Neural cell (in vitro differentiated cells): Measurements from ENCODE around the gene IFT122. TPM values are rescaled to one million over a fixed set of nuclear protein-coding genes. Genes with fewer than 3 reads are reported as not detected.
"Not testable (repeated sequence)": the region's sequence is repeated elsewhere in the genome, so short reads cannot be mapped to it uniquely, and the experiment has no call there.

Experiments
- H2AFZ ChIP-seq: fragments of 200-600, 300-800 bp; sonication (generic), shearing (Covaris generic); 2 replicates; pipeline ENCODE4 v1.6.0; 2014; ENCODE audit warnings: low read depth, mild to moderate bottlenecking, antibody characterized with exemption, low read length, moderate library complexity
- H3F3A ChIP-seq: fragments of 200-600 bp; shearing (Covaris generic); 2 replicates; pipeline ENCODE4 v1.6.1; 2016; ENCODE audit warnings: mild to moderate bottlenecking, moderate library complexity, mixed read lengths, antibody characterized with exemption, low read length; ENCODE audit not compliant: insufficient read depth, poor library complexity, severe bottlenecking
- H3K27ac ChIP-seq: fragments of 200-600, 300-800 bp; sonication (generic), shearing (Covaris generic); 2 replicates; pipeline ENCODE4 v1.5.1; 2014; ENCODE audit warnings: mild to moderate bottlenecking, low read length, moderate library complexity
- H3K27me3 ChIP-seq: fragments of 300-800, 200-600 bp; sonication (generic), shearing (Covaris generic); 2 replicates; pipeline ENCODE4 v1.6.0; 2014; ENCODE audit warnings: mild to moderate bottlenecking, low read depth, low read length, moderate library complexity; ENCODE audit not compliant: insufficient read depth
- H3K36me3 ChIP-seq: fragments of 300-800, 200-600 bp; sonication (generic), shearing (Covaris generic); 2 replicates; pipeline ENCODE4 v1.5.1; 2014; ENCODE audit warnings: mild to moderate bottlenecking, antibody characterized with exemption, low read length, moderate library complexity; ENCODE audit not compliant: insufficient read depth
- H3K4me2 ChIP-seq: fragments of 300-800, 200-600 bp; sonication (generic), shearing (Covaris generic); 2 replicates; pipeline ENCODE4 v1.6.0; 2014; ENCODE audit warnings: mild to moderate bottlenecking, low read length
- H3K4me3 ChIP-seq: fragments of 300-800, 200-600 bp; sonication (generic), shearing (Covaris generic); 2 replicates; pipeline ENCODE4 v1.5.1; 2014; ENCODE audit warnings: mild to moderate bottlenecking, low read length, moderate library complexity
- H3K79me2 ChIP-seq: fragments of 200-600 bp; shearing (Covaris generic); replicated peaks from 2 replicates; pipeline ENCODE4 v1.6.0; 2014; ENCODE audit warnings: mild to moderate bottlenecking, low read length, moderate library complexity; ENCODE audit not compliant: insufficient read depth
- H3K9ac ChIP-seq: fragments of 300-800, 200-600 bp; sonication (generic), shearing (Covaris generic); 2 replicates; pipeline ENCODE4 v1.6.1; 2016; ENCODE audit warnings: mild to moderate bottlenecking, low read length, mixed read lengths
- H3K9me2 ChIP-seq: fragments of 200-600 bp; shearing (Covaris generic); 2 replicates; pipeline ENCODE4 v1.6.1; 2016; ENCODE audit warnings: mild to moderate bottlenecking, low read length, mixed read lengths; ENCODE audit not compliant: insufficient read depth
- H3K9me3 ChIP-seq: fragments of 200-600, 300-800 bp; sonication (generic), shearing (Covaris generic); 2 replicates; pipeline ENCODE4 v1.6.1; 2016; ENCODE audit warnings: mild to moderate bottlenecking, mixed run types, low read length, moderate library complexity, mixed read lengths
- H4K20me1 ChIP-seq: fragments of 200-600 bp; shearing (Covaris generic); 2 replicates; pipeline ENCODE4 v1.6.1; 2016; ENCODE audit warnings: mild to moderate bottlenecking, mixed run types; ENCODE audit not compliant: insufficient read depth
- EP300 ChIP-seq: fragments of 450-650 bp; conservative IDR thresholded peaks from 2 replicates; pipeline ENCODE4 v1.6.1; 2014; ENCODE audit warnings: antibody characterized with exemption, mild to moderate bottlenecking, moderate library complexity; ENCODE audit not compliant: poor library complexity, severe bottlenecking
- EZH2 ChIP-seq: fragments of 200-600, 300-800 bp; shearing (Covaris generic), sonication (generic); IDR thresholded peaks from 2 replicates; pipeline ENCODE4 v1.6.1; 2014; ENCODE audit warnings: antibody characterized with exemption, low read length, borderline replicate concordance, mild to moderate bottlenecking; ENCODE audit not compliant: insufficient read depth, poor library complexity, severe bottlenecking
- MXI1 ChIP-seq: fragments of 450-650 bp; conservative IDR thresholded peaks from 2 replicates; pipeline ENCODE4 v1.6.1; 2014; ENCODE audit warnings: antibody characterized with exemption, mild to moderate bottlenecking; ENCODE audit not compliant: poor library complexity, severe bottlenecking
- POLR2AphosphoS5 ChIP-seq: IDR thresholded peaks from 2 replicates; pipeline ENCODE4 v1.6.1; 2012
- RAD21 ChIP-seq: fragments of 450-650 bp; conservative IDR thresholded peaks from 2 replicates; pipeline ENCODE4 v1.6.1; 2014; ENCODE audit warnings: antibody characterized with exemption, mild to moderate bottlenecking, moderate library complexity
- SMC3 ChIP-seq: fragments of 450-650 bp; conservative IDR thresholded peaks from 2 replicates; pipeline ENCODE4 v1.6.1; 2014; ENCODE audit warnings: antibody characterized with exemption, mild to moderate bottlenecking, moderate library complexity; ENCODE audit not compliant: poor library complexity
- TAF1 ChIP-seq: IDR thresholded peaks from 2 replicates; pipeline ENCODE4 v1.6.1; 2012; ENCODE audit warnings: low read depth
- polyA plus RNA-seq: library from polyadenylated mRNA; depleted of rRNA; stranded (reverse); fragments of >200 nt; gene quantifications from 2 replicates; pipeline ENCODE4 v1.2.3, GENCODE V29; 2014
- TF ChIP-seq, protein P1 (sequence below): fragments of 450-650 bp; IDR thresholded peaks from 2 replicates; pipeline ENCODE4 v1.5.1; 2014; ENCODE audit warnings: antibody characterized with exemption, mild to moderate bottlenecking, moderate library complexity; ENCODE audit not compliant: poor library complexity, severe bottlenecking
- TF ChIP-seq, protein P2 (sequence below): IDR thresholded peaks from 2 replicates; pipeline ENCODE4 v1.6.1; 2012; ENCODE audit warnings: borderline replicate concordance

IFT122 gene
- polyA plus RNA-seq, 1 donor from 2014 or later, result 28.3 TPM

- not testable (repeated sequence) for H3K4me3 ChIP-seq, H3K9me2 ChIP-seq, H3K79me2 ChIP-seq, H3K36me3 ChIP-seq, H3K27ac ChIP-seq, H3K27me3 ChIP-seq, H3K9ac ChIP-seq, H3K9me3 ChIP-seq, H3F3A ChIP-seq, H4K20me1 ChIP-seq, H2AFZ ChIP-seq, H3K4me2 ChIP-seq
Measured at GRCh38 chr3:129515821-129516432, 75.9 kb downstream of the IFT122 start.

GRCh38 chr3:129517516-129517915 lies 77.5 kb downstream of the IFT122 start:
- H3K9me3 ChIP-seq, result no peaks in the 10 kb centered on the region
- H3F3A ChIP-seq, result no peaks in the 10 kb centered on the region
- H3K79me2 ChIP-seq, result no peaks in the 10 kb centered on the region
- H3K9me2 ChIP-seq, result no peaks in the 10 kb centered on the region
- TF ChIP-seq, protein P1, sequence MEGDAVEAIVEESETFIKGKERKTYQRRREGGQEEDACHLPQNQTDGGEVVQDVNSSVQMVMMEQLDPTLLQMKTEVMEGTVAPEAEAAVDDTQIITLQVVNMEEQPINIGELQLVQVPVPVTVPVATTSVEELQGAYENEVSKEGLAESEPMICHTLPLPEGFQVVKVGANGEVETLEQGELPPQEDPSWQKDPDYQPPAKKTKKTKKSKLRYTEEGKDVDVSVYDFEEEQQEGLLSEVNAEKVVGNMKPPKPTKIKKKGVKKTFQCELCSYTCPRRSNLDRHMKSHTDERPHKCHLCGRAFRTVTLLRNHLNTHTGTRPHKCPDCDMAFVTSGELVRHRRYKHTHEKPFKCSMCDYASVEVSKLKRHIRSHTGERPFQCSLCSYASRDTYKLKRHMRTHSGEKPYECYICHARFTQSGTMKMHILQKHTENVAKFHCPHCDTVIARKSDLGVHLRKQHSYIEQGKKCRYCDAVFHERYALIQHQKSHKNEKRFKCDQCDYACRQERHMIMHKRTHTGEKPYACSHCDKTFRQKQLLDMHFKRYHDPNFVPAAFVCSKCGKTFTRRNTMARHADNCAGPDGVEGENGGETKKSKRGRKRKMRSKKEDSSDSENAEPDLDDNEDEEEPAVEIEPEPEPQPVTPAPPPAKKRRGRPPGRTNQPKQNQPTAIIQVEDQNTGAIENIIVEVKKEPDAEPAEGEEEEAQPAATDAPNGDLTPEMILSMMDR, result no peak
- TF ChIP-seq MXI1, result no peak
- no peaks in the 10 kb centered on the region for H4K20me1 ChIP-seq
- H3K4me2 ChIP-seq, result no peak overlapping the region
- H3K27ac ChIP-seq, result no peak overlapping the region
- no peak overlapping the region for H3K4me3 ChIP-seq
- no peak overlapping the region for H3K9ac ChIP-seq
- H3K27me3 ChIP-seq, result no peaks in the 10 kb centered on the region
- no peaks in the 10 kb centered on the region for H3K36me3 ChIP-seq
- H2AFZ ChIP-seq, result no peak overlapping the region

DNA sequence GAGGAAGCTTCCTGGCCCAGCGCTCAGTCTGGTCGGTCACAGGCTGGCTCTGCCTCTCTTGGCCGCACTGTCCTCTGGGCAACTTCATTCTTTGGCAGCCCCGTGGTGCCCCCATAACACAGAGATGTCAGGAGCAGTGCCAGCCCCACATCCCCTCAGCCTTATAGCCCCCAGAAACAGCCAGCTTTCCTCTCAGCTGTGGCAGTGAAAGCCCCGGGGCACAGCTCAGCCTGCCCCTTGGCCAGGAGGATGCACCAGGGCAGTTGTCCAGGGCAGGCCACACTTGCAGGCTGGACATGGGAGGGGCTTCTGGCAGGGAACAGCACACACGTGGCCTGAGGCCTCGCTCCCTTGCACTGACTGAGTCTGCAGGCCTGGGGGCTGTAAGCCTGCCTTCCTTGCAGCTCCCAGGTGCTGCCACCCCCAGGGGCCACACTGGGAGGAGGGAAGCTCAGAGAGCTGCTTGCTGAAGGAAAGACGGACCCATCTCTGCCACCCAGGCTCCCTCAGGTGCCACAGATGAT lies 78.1 kb downstream of the IFT122 start:
- H3K36me3 ChIP-seq, result no peaks in the 10 kb centered on the region
- no peak overlapping the region for H3K27ac ChIP-seq
- TF ChIP-seq MXI1 (no peak), EP300 (no peak)
- no peaks in the 10 kb centered on the region for H3K27me3 ChIP-seq
- H3K79me2 ChIP-seq, result no peaks in the 10 kb centered on the region
- H3K9me2 ChIP-seq, result no peaks in the 10 kb centered on the region
- no peak overlapping the region for H3K4me2 ChIP-seq
- H3K9me3 ChIP-seq, result no peaks in the 10 kb centered on the region
- no peaks in the 10 kb centered on the region for H4K20me1 ChIP-seq
- no peak overlapping the region for H3K9ac ChIP-seq
- H2AFZ ChIP-seq, result no peak overlapping the region
- no peak overlapping the region for H3K4me3 ChIP-seq
- no peaks in the 10 kb centered on the region for H3F3A ChIP-seq

GRCh38 chr3:129518581-129518980 lies 78.6 kb downstream of the IFT122 start:
- H3K79me2 ChIP-seq, result no peaks in the 10 kb centered on the region
- H3K9ac ChIP-seq, result no peak overlapping the region
- H3K36me3 ChIP-seq, result no peaks in the 10 kb centered on the region
- H3K4me2 ChIP-seq, result no peak overlapping the region
- no peaks in the 10 kb centered on the region for H3K27me3 ChIP-seq
- H3K9me3 ChIP-seq, result no peaks in the 10 kb centered on the region
- H4K20me1 ChIP-seq, result no peaks in the 10 kb centered on the region
- H3K27ac ChIP-seq, result no peak overlapping the region
- H2AFZ ChIP-seq, result no peak overlapping the region
- H3K9me2 ChIP-seq, result no peaks in the 10 kb centered on the region
- no peaks in the 10 kb centered on the region for H3F3A ChIP-seq
- no peak for TF ChIP-seq EZH2
- TF ChIP-seq MXI1, result no peak
- TF ChIP-seq TAF1, result no peak
- TF ChIP-seq RAD21, result no peak
- TF ChIP-seq EP300, result no peak
- TF ChIP-seq, protein P2, sequence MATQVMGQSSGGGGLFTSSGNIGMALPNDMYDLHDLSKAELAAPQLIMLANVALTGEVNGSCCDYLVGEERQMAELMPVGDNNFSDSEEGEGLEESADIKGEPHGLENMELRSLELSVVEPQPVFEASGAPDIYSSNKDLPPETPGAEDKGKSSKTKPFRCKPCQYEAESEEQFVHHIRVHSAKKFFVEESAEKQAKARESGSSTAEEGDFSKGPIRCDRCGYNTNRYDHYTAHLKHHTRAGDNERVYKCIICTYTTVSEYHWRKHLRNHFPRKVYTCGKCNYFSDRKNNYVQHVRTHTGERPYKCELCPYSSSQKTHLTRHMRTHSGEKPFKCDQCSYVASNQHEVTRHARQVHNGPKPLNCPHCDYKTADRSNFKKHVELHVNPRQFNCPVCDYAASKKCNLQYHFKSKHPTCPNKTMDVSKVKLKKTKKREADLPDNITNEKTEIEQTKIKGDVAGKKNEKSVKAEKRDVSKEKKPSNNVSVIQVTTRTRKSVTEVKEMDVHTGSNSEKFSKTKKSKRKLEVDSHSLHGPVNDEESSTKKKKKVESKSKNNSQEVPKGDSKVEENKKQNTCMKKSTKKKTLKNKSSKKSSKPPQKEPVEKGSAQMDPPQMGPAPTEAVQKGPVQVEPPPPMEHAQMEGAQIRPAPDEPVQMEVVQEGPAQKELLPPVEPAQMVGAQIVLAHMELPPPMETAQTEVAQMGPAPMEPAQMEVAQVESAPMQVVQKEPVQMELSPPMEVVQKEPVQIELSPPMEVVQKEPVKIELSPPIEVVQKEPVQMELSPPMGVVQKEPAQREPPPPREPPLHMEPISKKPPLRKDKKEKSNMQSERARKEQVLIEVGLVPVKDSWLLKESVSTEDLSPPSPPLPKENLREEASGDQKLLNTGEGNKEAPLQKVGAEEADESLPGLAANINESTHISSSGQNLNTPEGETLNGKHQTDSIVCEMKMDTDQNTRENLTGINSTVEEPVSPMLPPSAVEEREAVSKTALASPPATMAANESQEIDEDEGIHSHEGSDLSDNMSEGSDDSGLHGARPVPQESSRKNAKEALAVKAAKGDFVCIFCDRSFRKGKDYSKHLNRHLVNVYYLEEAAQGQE, result no peak
- no peak for TF ChIP-seq SMC3
- TF ChIP-seq, protein P1, result no peak
- no peak for TF ChIP-seq POLR2AphosphoS5
- H3K4me3 ChIP-seq, result no peak overlapping the region
